BJ (cell line): Measurements from ENCODE around the gene TNFRSF1B. TPM values are rescaled to one million over a fixed set of nuclear protein-coding genes. Genes with fewer than 3 reads are reported as not detected.

Source experiments
- CTCF ChIA-PET: fragments of 350-600 bp; formaldehyde crosslinking; extraction: SDS; loops from one replicate; lab custom pipeline; 2021; ENCODE audit warnings: antibody characterized with exemption, inconsistent platforms; lab: Yijun Ruan, JAX
- POLR2A ChIA-PET: fragments of 300-600 bp; sonication (Branson Sonifier 250); formaldehyde crosslinking; extraction: SDS; loops from one replicate; lab custom pipeline; 2021; ENCODE audit warnings: antibody characterized with exemption; lab: Charles Lee
- DNase-seq: peaks from one replicate; pipeline ENCODE4 v3.0.0-alpha.2; 2011; ENCODE audit warnings: low read depth
- H3K27me3 ChIP-seq: 2 replicates; pipeline ENCODE4 v1.6.0; 2011; ENCODE audit warnings: low read length; ENCODE audit not compliant: control insufficient read depth, insufficient read depth
- H3K36me3 ChIP-seq: 2 replicates; pipeline ENCODE4 v1.5.1; 2011; ENCODE audit warnings: low read length; ENCODE audit not compliant: control insufficient read depth, insufficient read depth
- H3K4me3 ChIP-seq: 2 replicates; pipeline ENCODE4 v1.5.1; 2011; ENCODE audit warnings: low read depth, mild to moderate bottlenecking, control low read depth, low read length
- CTCF ChIP-seq: IDR thresholded peaks from 2 replicates; pipeline ENCODE4 v1.5.1; 2011; ENCODE audit warnings: low read depth, mild to moderate bottlenecking, control low read depth, inconsistent platforms, low read length, moderate library complexity; ENCODE audit not compliant: insufficient read depth
- polyA plus RNA-seq: library from polyadenylated mRNA; depleted of rRNA; stranded (reverse); fragments of >200 nt; gene quantifications from 2 replicates; pipeline ENCODE4 v1.2.3, GENCODE V29; 2011

The TNFRSF1B gene
- polyA plus RNA-seq, 1 experiment, result 0.60 TPM

GRCh38 chr1:12201352-12202189 is 34.8 kb downstream of the TNFRSF1B start:
- no peak for TF ChIP-seq CTCF
- POLR2A ChIA-PET, result no interaction called here
- CTCF ChIA-PET, result interaction anchor here (16.6 kb wide), 1 partner anchor 80 kb away, joined by 359 read pairs; no protein-coding TSS in a partner anchor

GRCh38 chr1:12202190-12202497 is 35.4 kb downstream of the TNFRSF1B start:
- ChIA-PET POLR2A (no interaction called here), CTCF (interaction anchor here (16.6 kb wide), 1 partner anchor 81 kb away, joined by 359 read pairs; no protein-coding TSS in a partner anchor)
- no peak overlapping the region for H3K4me3 ChIP-seq
- H3K36me3 ChIP-seq, result no peaks in the 10 kb centered on the region
- no peaks in the 10 kb centered on the region for H3K27me3 ChIP-seq
- no peak for DNase-seq
- no peak for TF ChIP-seq CTCF

More at GRCh38 chr1:12201352-12202189, 34.8 kb downstream of the TNFRSF1B start:
- no peak for DNase-seq
- H3K27me3 ChIP-seq, result no peaks in the 10 kb centered on the region
- H3K4me3 ChIP-seq, result no peak overlapping the region
- no peaks in the 10 kb centered on the region for H3K36me3 ChIP-seq

- Histone ChIP-seq H3K4me3 (no peak overlapping the region), H3K36me3 (no peaks in the 10 kb centered on the region), H3K27me3 (no peaks in the 10 kb centered on the region)
- POLR2A ChIA-PET, result no interaction called here
- no peak for DNase-seq
- CTCF ChIA-PET, result interaction anchor here (1.2 to 16.6 kb wide), 2 partner anchors 16 to 81 kb away, joined by 3 to 359 read pairs; no protein-coding TSS in a partner anchor
- no peak for TF ChIP-seq CTCF
Observed at GRCh38 chr1:12202577-12202976, 35.8 kb downstream of the TNFRSF1B start.

- ChIA-PET POLR2A (no interaction called here), CTCF (interaction anchor here (0.6 to 16.6 kb wide), 3 partner anchors 17 to 1213 kb away, joined by 3 to 359 read pairs (median 3); no protein-coding TSS in a partner anchor)
- DNase-seq, result no peak
Observed at GRCh38 chr1:12203216-12204007, 36.6 kb downstream of the TNFRSF1B start.

More at GRCh38 chr1:12203216-12204007, 36.6 kb downstream of the TNFRSF1B start:
- TF ChIP-seq CTCF, result no peak
- no peaks in the 10 kb centered on the region for H3K36me3 ChIP-seq
- no peaks in the 10 kb centered on the region for H3K27me3 ChIP-seq
- no peak overlapping the region for H3K4me3 ChIP-seq
